Pancreas (tissue), 10 donors: Measurements from ENCODE around the gene SLC12A3. TPM values are rescaled to one million over a fixed set of nuclear protein-coding genes. Genes with fewer than 3 reads are reported as not detected.

ENCODE experiments used
- ATAC-seq, 4 donors: fragments of 200-7000 bp; cut with Tn5 transposase; one replicate each; pipeline versions ENCODE4 v1.8.0 to v1.9.1; 2020; ENCODE audit warnings: mild to moderate bottlenecking in 4 of 4, moderate library complexity in 4 of 4
- DNase-seq, 6 donors: peaks; one replicate each; pipeline ENCODE4 v3.0.0-alpha.2; 2020
- FAIRE-seq: peaks from 2 replicates; lab custom pipeline; 2012; peaks lifted over from hg19 to GRCh38; lab: Jason Lieb, UNC
- H3K27ac ChIP-seq, 4 donors: fragments of 200-600 bp; sonication (generic); 1 replicate in 3 of 4; 2 replicates in 1 of 4; pipeline versions ENCODE4 v1.5.0 to v1.8.0; 2020
- H3K27me3 ChIP-seq, 4 donors: fragments of 200-600 bp; one replicate each; pipeline ENCODE4 v1.8.0; 2021
- H3K36me3 ChIP-seq, 3 donors: fragments of 200-600 bp; sonication (generic) in 1 of 3; one replicate each; pipeline versions ENCODE4 v1.5.0 to v1.8.0; 2020 to 2021
- H3K4me1 ChIP-seq, 3 donors: fragments of 200-600 bp; one replicate each; pipeline ENCODE4 v1.8.0; 2021
- H3K4me3 ChIP-seq, 4 donors: fragments of 200-600 bp; sonication (generic) in 2 of 4; one replicate each; pipeline versions ENCODE4 v1.5.0 to v1.8.0; 2020 to 2021
- H3K9me3 ChIP-seq, 4 donors: fragments of 200-600 bp; one replicate each; pipeline ENCODE4 v1.8.0; 2021
- CTCF ChIP-seq, 4 donors: fragments of 200-600 bp; sonication (generic) in 3 of 4; IDR thresholded peaks; one replicate each; pipeline versions ENCODE4 v1.5.0 to v1.8.0; 2021; ENCODE audit warnings: antibody characterized with exemption in 4 of 4
- WGBS, 2 donors: extraction: QIAGEN DNeasy Blood & Tissue Kit; methylation state at CpG; one replicate each; pipeline ENCODE4 v1.1.7; 2013; 5-methylcytosine and 5-hydroxymethylcytosine counted together
- intact Hi-C, 3 donors: fragments of 100-400 bp; cut with DNase I; formaldehyde crosslinking; loops; one replicate each; pipeline versions ENCODE4 v1.11.1 to v1.14.2; 2022
- polyA plus RNA-seq, 2 donors: library from polyadenylated mRNA; stranded (reverse); fragments of 200-250 nt; gene quantifications; one replicate each; pipeline ENCODE4 v1.2.3, GENCODE V29; 2013
- total RNA-seq, 6 donors: library from RNA; stranded (reverse); fragmentation: NEBNext Ultra II Directional in 4 of 6; extraction: Animal tissue kit (Norgen Biotek cat#: 25700) in 4 of 6; gene quantifications; one replicate each; pipeline versions ENCODE4 v1.2.1 to v1.2.4, GENCODE V29; 2021 to 2023
- donor health status: healthy with polysubstance abuse.
- donor health status: DM: no; HTN: no; CAD: no; lungs with moderate emphysema.
- donor health status: DM: no; HTN: no; CAD: no.
- donor health status: control.
- donor health status: control.
- donor health status: Bipolar disorder and iron deficiency.
- donor health status: DM: yes; HTN: yes; CAD: no.
- donor health status: DM: no; HTN: no; CAD: no.
- donor health status: DM: no; HTN: no; CAD: no.
- donor health status: DM: yes; HTN: yes; CAD: no.

Gene SLC12A3
- total and polyA plus RNA-seq, 8 donors, result 0.04 to 0.12 (median 0.06) TPM; not detected in 1

- no peaks in the 10 kb centered on the region for H3K27me3 ChIP-seq
- no peak overlapping the region for H3K4me3 ChIP-seq
- no peak for FAIRE-seq
- no peaks in the 10 kb centered on the region for H3K9me3 ChIP-seq
- no peak overlapping the region for H3K27ac ChIP-seq
- intact Hi-C loops, result no loop called here
- no peak for TF ChIP-seq CTCF (IDR thresholded peaks at IDR 0.05)
- WGBS, 2 donors, result 87 to 91% methylated on average over 18 of the region's 18 CpGs
- no peaks in the 10 kb centered on the region for H3K36me3 ChIP-seq
- no peak for ATAC-seq
- DNase-seq, result no peak
- H3K4me1 ChIP-seq, result peaks cover 10 to 28% (median 28%) of the 10 kb centered on the region in 3 donors
These were observed 48.0 kb downstream of the SLC12A3 start for GRCh38 chr16:56912746-56913708.

GRCh38 chr16:56914896-56915295 is 49.9 kb downstream of the SLC12A3 start:
- H3K4me3 ChIP-seq, result no peak overlapping the region
- no peak for DNase-seq
- no peaks in the 10 kb centered on the region for H3K27me3 ChIP-seq
- intact Hi-C loops, result no loop called here
- H3K4me1 ChIP-seq, result peaks cover 14 to 29% (median 29%) of the 10 kb centered on the region in 3 donors
- no peak for ATAC-seq
- no peaks in the 10 kb centered on the region for H3K36me3 ChIP-seq
- no peak for FAIRE-seq
- H3K9me3 ChIP-seq, result no peaks in the 10 kb centered on the region
- H3K27ac ChIP-seq, result no peak overlapping the region
- 84 to 95% methylated on average over 7 of the region's 7 CpGs for WGBS, 2 donors
- TF ChIP-seq CTCF (IDR thresholded peaks at IDR 0.05), result no peak

- Histone ChIP-seq H3K4me3 (no peak overlapping the region), H3K9me3 (no peaks in the 10 kb centered on the region), H3K36me3 (no peaks in the 10 kb centered on the region), H3K27ac (peak overlapping the region in 1 of 4 donors; percentile 82), H3K27me3 (no peaks in the 10 kb centered on the region), H3K4me1 (peaks cover 21 to 34% (median 31%) of the 10 kb centered on the region in 3 donors)
- 51 to 53% methylated on average over 13 of the region's 13 CpGs for WGBS, 2 donors
- DNase-seq (no peak), ATAC-seq (no peak), FAIRE-seq (no peak)
- TF ChIP-seq CTCF (IDR thresholded peaks at IDR 0.05), result no peak
- intact Hi-C loops, result no loop called here
These were observed 50.5 kb downstream of the SLC12A3 start for GRCh38 chr16:56915336-56916119.

GRCh38 chr16:56916571-56917403 is 51.8 kb downstream of the SLC12A3 start:
- H3K4me3 ChIP-seq, result peak overlapping the region in 1 of 4 donors; percentile 29
- 35 to 56% methylated on average over 5 of the region's 5 CpGs for WGBS, 2 donors
- ATAC-seq (peak in 2 of 4 donors; percentile 0 to 1), DNase-seq (no peak), FAIRE-seq (no peak)
- TF ChIP-seq CTCF (IDR thresholded peaks at IDR 0.05), result no peak
- peak overlapping the region in 3 of 4 donors; percentile 28 to 82 (median 75) for H3K27ac ChIP-seq
- no peaks in the 10 kb centered on the region for H3K27me3 ChIP-seq
- H3K36me3 ChIP-seq, result no peaks in the 10 kb centered on the region
- no peaks in the 10 kb centered on the region for H3K9me3 ChIP-seq
- peaks cover 22 to 38% (median 34%) of the 10 kb centered on the region in 3 donors for H3K4me1 ChIP-seq
- intact Hi-C loops, result no loop called here
